NK-92 treated with Interleukin-12 subunit alpha and Interleukin-12 subunit beta, amount 100 ng/mL, for 24 hours (cell line): ENCODE data around the gene PTGER4.

Experiments
- DNase-seq: peaks from one replicate; lab custom pipeline; 2025; lab: John Stamatoyannopoulos, UW

Gene PTGER4

DNA sequence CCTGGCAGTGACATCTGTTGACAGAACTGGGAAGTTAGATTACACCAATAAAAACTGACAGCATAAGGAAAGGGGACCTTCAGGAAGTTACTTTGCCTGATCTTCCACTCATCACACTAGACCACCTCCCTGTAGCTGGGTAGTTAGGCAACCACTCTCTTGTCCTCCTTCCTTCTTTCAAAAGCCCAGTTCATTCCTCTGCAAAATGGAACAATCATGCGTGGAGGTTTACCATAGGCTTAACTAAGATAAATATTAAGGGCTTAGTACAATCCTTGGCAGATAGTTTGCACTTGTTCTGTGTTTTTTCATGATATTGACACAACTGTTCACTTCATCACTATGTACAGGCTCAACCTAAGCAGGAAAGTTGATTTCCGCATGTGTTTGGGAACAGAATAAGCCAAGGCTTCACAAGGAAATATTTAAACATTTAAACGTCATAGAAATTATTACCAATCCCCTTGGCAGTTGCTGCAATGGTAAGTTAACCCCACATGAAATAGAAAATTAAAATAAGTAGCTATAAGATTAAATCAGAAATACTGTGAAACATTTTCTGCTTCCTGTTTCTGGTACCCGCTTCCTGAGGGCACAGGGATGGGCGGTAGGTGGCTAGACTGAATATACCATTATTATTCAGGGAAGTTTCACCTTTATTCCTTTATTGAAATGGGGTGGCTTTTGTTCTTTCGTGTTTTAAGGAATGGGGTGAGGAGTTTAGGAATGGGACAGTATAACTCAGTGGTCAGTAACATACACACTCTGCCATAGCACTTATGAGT lies 9.9 kb upstream of the PTGER4 start:
- DNase-seq, result no peak

DNA sequence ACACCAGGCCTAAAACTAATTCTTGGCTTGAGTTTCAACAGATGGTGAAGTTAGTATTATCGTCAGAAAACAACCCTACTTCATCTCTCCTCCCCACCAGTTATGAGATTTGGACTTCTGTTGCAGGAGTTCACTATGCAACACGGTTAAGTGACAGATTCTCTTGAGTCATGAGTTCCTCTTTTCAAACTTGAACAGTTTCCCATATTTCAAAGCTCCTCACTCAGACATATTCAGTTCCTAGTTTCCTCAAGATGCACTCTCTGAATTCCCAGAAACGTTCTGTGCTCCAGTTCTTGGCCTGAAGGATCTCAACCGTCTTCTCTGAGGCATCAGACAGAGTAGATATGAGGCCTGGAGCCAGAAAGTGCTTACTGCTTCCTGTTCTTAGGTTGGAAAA lies 7.3 kb upstream of the PTGER4 start:
- DNase-seq, result no peak

DNA sequence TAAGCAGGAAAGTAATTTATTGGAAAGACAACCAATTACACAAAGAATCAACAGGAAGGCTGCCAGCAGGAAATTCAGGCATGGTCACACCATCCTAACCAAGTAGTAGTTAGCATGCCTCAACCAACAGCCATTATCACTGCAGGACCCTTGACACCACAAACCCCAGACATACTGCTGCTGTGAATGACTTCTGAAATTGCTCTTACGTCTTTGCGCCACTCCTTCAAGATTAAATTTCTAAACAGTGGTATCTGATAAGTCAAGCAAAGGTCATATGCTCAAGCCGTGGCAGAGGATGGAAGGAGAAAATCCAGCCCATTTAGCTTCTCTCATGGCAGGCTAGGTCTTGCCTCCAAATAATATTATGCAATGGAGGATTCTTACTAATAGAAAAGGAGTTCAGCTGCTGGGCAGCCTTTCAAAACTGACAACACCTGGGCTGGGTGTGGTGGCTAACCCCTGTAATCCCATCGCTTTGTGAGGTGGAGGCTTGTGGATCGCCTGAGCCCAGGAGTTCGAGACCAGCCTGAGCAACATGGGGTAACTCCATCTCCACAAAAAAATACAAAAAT lies 5.0 kb upstream of the PTGER4 start:
- no peak for DNase-seq

DNA sequence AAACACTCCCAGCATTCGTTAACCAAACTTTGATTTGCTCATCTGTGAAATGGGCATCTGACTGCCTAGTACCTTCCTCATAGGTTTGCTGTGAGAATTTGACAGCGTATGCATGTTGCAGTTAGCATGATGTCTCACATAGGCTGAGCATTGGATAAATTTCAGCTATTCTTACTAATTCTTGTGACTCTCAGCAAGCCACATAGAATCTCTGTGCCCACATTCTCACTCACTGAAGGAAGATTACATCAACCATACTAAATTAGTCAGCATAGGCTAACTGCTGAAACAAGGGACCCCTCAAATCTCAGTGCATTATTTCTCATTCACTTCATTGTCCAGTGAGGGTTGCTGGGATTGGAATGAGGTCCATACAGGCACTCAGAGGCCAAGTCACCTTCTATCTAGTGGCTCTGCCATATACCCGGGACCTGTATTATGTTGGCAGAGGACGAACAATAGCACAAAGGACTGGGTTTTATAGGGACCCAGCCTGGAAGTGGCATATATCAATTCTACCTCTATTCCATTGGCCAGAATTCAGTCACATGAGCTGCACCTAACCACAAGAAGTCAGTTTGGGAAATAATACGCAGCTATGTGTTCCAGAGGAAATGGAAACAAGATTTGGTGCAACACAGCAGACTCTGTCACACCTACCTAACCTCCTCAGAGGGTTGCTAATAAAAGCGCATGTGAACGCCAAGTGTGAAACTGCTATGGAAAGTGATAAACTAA lies 4.2 kb upstream of the PTGER4 start:
- peak; percentile 43 for DNase-seq

DNA sequence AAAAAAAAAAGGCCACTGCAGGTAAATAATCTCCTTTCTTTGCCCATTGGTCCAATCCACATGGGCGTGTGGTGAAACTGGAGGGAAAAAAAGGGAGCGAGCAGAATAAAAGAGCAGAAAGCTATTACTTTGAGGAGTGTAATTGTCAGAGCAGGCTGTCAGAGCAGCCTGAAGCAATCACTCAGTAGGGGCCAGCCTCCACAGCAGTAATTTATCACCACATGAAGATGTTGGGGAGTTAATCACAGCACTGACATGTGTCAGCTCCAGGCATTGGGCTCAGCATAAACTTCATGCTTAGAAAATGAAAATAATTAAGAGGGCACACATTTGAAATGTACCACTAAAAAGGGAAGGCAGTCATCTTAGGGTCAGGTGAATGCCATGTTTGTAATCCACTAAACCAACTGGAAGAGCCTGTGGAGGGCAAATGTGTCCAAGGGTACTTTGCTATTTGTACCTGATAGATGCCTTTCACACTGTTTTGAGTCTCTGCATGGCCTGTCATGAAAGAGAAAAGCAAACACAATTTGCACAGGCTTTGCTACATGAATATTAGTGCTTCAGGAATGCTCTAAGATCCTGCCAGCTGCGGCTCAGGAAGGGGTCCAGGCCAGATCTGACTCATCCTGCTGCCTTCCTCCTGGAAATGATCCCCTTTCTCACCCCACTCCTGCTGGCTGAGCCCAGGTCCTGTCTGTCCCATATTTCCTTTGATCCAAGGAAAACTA lies 2.9 kb upstream of the PTGER4 start:
- no peak for DNase-seq

DNA sequence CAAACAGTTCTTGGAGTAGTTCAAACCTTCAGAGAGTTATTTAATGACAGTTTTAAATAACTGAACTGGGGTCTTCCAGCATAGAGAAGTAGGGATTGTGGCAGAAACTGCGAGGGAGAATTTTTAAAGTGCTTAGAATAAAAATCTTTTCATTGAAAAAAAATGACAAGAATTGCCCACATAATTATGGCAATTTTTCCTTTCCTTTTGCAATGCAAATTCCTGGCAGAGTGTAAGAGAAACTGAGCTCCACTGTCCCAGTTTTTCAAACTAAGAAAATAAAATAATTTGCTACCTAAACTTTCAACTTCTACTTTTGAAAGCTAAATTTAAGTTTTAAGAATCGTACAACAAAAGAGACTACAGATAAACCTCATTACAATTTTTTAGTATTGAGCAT lies 2.3 kb upstream of the PTGER4 start:
- no peak for DNase-seq

DNA sequence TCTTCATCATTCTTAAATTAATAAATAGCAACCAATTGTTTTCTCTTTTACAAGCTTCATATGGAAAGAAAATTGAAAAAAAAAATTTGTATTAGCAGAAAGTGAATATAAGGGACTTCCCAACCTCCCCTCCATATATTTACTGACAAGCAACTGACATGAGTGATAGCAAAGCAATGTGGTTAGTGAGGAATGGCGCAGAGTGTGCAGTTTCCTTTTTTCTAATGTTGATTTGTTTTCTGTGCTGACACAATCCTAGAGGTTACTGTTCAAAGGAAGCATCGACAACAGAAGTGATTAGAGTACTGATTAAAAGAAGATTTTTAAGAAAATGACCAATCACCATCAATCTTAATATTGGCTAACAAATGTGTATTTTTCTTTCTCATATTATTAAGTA lies 1.7 kb upstream of the PTGER4 start:
- no peak for DNase-seq

DNA sequence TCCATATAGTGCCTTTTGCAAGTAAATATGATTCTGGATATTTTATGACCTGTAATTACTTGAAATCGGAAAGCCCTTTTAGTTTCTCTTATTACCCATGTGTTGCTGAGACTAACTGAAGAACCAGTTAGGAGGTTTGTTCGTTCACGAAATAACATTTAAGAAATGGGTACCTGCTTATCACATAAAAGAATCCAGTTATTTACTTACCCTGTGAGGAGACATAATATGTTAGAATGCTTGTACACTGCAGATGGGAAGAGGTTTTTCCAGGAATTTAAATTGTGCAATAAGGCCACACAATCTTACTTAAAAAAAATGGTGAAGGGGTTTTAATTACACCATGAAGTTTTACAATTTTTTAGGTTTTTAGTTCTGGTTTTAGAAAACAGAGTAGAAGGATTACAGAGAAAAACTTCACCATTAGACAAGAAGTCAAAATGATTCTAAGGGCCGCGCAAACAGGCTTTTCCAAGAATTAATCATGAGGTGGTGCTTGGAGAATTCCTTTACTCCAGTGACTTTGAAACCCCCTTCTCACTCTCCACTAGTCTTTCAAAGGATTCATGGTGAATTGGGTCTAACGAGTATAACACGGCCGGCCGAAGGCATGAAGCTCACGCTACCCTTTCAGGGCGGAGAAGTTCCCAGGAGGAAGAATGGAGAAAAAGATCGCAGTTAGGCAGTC lies 1.1 kb upstream of the PTGER4 start:
- DNase-seq, result no peak

DNA sequence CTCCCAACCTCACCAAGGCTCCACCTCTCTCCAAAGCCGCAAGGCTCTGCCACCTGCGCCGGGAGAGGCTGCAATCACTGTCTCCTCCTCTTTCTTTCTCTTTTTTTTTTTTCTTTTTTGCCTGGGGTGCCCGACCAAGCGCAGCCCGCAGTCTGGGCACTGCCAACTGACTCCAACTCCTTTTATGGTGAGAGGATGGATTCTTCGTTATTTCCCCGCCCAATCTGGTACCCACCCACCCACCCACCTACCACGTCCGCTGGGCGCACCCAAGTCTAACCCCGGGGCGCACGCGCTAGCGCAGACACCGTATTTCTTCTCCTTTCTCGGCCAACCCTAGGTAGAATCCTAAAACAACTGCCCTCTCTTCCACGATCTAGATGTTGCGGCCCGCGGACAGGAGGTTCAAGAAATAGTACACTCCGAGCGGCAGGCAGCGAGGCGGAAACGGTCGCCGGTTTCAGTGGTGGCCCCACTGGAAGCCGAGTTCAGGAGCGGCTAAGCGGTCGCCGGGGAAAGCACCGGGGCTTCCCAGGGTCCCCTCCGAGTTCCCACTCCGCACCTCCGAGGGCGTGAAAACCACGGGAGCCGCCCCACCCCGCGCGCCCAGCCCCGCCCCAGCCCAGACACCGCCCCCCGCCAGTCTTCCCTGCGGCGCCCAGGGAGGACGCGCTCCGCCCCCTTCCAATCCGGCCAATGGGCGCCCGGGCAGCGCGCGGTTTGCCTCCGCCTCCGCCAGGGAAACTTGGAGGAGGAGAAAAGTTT lies 385 bp upstream of the PTGER4 start:
- peak; percentile 94 for DNase-seq

DNA sequence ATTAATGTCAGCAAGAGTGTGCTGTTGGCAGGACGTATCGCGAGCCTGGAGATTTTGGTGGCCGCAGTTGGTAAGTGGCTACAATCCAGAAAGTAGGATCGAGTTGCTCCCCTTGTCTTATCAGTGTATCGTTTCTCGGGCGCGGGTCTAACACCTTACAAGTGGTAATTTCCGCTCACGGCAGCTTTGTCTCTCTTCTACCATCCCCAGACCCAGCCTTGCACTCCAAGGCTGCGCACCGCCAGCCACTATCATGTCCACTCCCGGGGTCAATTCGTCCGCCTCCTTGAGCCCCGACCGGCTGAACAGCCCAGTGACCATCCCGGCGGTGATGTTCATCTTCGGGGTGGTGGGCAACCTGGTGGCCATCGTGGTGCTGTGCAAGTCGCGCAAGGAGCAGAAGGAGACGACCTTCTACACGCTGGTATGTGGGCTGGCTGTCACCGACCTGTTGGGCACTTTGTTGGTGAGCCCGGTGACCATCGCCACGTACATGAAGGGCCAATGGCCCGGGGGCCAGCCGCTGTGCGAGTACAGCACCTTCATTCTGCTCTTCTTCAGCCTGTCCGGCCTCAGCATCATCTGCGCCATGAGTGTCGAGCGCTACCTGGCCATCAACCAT lies 1.1 kb downstream of the PTGER4 start:
- peak; percentile 54 for DNase-seq

DNA sequence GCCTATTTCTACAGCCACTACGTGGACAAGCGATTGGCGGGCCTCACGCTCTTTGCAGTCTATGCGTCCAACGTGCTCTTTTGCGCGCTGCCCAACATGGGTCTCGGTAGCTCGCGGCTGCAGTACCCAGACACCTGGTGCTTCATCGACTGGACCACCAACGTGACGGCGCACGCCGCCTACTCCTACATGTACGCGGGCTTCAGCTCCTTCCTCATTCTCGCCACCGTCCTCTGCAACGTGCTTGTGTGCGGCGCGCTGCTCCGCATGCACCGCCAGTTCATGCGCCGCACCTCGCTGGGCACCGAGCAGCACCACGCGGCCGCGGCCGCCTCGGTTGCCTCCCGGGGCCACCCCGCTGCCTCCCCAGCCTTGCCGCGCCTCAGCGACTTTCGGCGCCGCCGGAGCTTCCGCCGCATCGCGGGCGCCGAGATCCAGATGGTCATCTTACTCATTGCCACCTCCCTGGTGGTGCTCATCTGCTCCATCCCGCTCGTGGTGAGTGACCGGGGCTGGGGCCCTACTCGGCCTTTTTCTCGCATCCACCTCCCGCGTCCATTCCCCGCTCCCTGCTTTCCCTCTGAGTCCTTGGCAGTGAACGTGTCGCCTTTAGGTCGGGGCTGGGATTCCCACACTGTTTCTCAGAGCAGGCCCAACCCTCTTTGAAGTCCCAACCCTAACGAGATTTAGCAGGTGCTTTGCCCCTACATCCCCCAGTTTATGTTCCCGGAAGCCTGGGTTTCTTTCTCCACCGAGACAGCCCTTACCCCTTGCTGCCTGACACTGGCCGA lies 1.8 kb downstream of the PTGER4 start:
- peak; percentile 56 for DNase-seq

DNA sequence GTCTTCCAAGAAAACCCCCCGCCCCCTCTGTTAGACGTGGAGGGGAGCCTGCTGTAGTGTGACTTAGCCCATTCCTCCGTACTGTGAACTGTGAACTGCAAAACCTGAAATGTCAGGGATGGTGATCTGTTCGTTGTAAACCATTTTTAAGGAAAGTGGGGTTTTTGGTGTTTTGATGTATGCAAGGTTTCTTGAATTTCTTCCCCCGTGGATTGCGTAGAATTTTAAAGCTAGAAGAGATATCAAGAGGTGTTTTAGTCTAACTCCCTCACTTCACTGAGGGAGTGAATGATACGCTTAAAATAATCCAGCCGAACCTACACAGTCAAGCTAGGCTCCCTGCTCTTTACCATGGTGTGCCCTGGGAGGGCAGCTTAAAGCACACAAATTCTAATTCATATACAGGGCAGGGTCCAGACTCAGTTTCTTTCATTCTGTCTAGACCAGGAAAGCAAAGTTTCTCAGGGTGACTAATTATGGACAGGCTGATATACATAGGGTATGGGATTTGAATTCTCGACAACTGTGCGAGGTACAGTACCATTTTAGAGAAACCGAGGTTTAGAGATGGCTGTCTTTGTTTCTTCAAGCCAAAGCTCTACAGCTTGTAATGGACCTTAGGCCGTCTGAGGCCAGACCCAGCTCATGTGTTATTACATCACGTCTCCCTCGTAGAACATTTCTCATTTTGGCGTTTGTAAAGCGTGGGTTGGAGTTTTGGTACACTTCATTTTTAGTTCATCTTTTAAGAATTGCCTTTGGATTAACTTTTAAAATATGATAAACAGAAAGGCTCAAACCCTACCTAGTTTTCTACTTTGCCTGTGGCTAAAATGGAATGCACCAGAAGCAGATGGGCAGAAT lies 2.7 kb downstream of the PTGER4 start:
- no peak for DNase-seq

DNA sequence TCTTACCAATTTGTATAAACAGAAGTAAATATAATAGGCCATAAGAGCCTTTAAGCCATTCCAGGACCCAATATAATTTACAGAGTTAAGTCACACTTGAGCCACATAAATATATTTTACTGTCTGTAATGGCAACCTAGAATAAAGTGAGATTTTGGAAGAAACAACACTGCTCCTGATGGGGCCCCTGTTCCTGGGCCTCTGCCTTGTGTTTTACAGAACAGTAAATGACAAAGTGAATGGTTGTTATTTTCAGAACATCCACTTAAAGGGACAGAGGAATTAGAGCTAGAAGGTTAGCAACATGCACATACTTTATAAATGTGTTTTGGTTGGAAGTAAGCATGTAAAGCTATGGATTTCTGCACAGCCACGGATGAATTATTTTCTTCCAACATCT lies 3.6 kb downstream of the PTGER4 start:
- no peak for DNase-seq

DNA sequence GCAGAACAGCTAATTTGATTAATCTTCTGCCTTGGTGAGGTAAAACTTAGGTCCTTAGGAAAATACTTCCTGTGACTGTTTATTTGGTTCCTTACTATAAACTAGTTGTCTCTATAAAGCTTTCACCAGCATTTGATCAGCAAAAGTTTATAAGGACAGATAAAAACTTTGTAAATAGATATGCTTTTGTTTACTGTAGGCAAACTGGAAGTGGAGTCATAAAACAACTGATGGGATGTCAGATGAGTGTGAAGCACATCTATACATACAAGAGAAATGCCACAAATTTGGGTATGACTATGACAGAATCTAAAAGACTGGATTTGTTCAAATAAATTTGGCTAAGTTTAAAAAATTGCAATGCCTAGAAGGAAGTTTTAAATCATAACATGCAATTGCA lies 5.5 kb downstream of the PTGER4 start:
- no peak for DNase-seq

DNA sequence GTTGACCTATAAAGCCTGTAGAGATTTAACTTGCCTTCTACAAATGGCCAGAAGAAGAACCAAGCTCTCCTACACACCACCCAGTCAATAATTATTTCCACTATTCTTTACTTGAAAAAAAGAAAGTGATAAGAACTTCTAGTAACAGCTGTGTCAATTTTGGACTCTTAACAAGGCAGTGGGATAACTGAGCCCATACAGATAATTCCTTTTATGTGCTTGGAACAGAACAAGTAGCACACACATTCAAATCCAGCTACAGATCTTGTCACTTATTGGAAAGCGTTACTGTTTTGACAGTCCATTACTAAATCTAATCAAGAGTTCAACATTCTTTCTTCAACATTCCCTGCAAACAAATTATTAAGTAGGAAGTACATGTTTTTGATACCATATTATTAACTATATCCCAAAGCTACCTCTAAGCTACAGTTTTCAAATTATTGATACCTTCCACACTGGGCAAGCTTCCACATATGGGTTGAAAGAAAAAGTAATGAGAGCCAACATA lies 6.3 kb downstream of the PTGER4 start:
- DNase-seq, result no peak

DNA sequence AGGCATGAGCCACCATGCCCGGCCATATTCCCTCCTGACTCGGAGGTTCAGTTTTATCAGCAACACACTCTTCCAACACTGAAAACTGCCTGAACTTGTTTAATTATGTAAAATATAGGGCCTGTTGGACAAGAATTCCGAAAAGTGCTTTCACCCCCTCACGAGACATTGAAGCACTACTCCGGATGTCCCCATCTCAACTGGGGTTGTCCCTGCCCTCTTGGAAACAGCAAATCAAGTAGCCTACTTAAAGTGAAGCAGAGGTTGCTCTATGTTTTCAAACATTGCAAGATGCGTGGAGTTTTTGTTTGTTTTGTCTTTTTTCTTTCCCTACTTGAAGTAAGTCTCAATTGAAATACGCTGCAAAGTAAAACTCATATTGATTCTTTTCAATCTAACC lies 7.6 kb downstream of the PTGER4 start:
- DNase-seq, result no peak

DNA sequence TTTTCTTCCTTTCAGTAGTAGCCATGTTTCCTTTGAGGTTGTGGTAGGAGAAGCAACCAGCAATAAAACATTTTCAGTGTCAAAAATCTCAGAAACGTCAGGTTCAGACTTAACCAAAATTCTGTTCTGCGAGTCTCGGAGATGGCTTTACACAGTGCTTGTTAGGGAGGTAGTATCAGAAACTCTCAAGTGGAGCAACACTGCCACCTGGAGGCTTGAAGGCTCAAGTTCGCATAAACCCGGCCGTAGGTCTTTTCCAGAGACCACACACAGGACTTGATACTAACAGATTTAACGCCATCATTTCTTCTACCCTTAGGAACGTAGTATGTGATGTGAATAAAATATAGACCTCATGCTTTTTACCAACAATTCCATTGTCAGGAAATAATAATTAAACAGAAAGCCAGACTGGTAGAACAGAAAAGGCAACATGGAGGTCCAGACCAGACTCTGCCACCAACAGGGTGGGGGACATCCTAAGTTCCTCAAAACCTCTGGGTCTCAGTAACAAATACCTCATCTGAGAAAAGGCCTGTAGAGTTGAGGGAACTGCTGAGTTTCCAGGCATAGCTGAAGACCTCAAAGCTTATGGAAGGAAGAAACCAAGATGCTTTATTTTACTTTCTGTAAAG lies 8.5 kb downstream of the PTGER4 start:
- peak; percentile 65 for DNase-seq

DNA sequence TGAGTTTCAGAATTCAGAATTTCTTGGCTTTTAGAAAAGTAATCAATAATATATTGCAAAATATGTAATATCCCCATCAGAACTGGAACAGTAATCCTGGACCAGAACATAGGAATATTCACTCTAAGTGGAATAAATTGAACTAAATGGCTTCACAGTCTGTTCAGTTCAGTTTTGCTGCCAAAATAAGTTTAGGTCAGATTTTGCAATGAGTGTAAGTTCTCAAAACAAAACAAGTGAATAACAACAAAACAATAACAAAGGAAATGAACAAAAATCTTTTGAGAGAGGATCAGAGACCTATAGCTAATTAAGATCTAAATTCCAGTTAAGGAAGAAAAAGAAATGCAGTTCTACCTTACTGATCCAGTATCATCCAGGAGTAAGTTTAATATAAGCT lies 9.3 kb downstream of the PTGER4 start:
- no peak for DNase-seq
